ENCODE data around the gene SLC25A3.

SLC25A3 gene

GRCh38 chr12:98579835-98580234 is 13.7 kb upstream of the SLC25A3 start:
- H3K9ac ChIP-seq (ENCODE audit: insufficient read length, low read depth): no peak overlapping the region
- H3K36me3 ChIP-seq (ENCODE audit: insufficient read depth, insufficient read length, low read length): no peaks in the 10 kb centered on the region
- no peaks in the 10 kb centered on the region for H3K9me3 ChIP-seq (ENCODE audit: insufficient read depth, low read length)
- TF ChIP-seq YY1 (IDR thresholded peaks at IDR 0.05; ENCODE audit: insufficient read depth, insufficient read length): no peak
- no peak for TF ChIP-seq ZNF274 (IDR thresholded peaks at IDR 0.05; ENCODE audit: low read depth, low read length)
- no peak for TF ChIP-seq SUZ12 (IDR thresholded peaks at IDR 0.05; ENCODE audit: extremely low read depth, insufficient read depth, insufficient read length)
- H3K4me3 ChIP-seq (ENCODE audit: insufficient read length, low read depth): no peak overlapping the region
- no peak for DNase-seq (ENCODE audit: low read depth, low spot score)
- no peaks in the 10 kb centered on the region for H3K27me3 ChIP-seq (ENCODE audit: insufficient read depth, insufficient read length)
- no peaks in the 10 kb centered on the region for H3K4me1 ChIP-seq (ENCODE audit: insufficient read depth, insufficient read length)

GRCh38 chr12:98580695-98581094 is 12.8 kb upstream of the SLC25A3 start:
- Histone ChIP-seq H3K4me3 (ENCODE audit: insufficient read length, low read depth) (no peak overlapping the region), H3K4me1 (ENCODE audit: insufficient read depth, insufficient read length) (no peaks in the 10 kb centered on the region), H3K27me3 (ENCODE audit: insufficient read depth, insufficient read length) (no peaks in the 10 kb centered on the region), H3K9me3 (ENCODE audit: insufficient read depth, low read length) (no peaks in the 10 kb centered on the region), H3K36me3 (ENCODE audit: insufficient read depth, insufficient read length, low read length) (no peaks in the 10 kb centered on the region), H3K9ac (ENCODE audit: insufficient read length, low read depth) (no peak overlapping the region)
- TF ChIP-seq SUZ12 (IDR thresholded peaks at IDR 0.05; ENCODE audit: extremely low read depth, insufficient read depth, insufficient read length): no peak
- no peak for TF ChIP-seq YY1 (IDR thresholded peaks at IDR 0.05; ENCODE audit: insufficient read depth, insufficient read length)
- no peak for TF ChIP-seq ZNF274 (IDR thresholded peaks at IDR 0.05; ENCODE audit: low read depth, low read length)
- no peak for DNase-seq (ENCODE audit: low read depth, low spot score)

GRCh38 chr12:98581101-98581500 is 12.4 kb upstream of the SLC25A3 start:
- no peak for TF ChIP-seq YY1 (IDR thresholded peaks at IDR 0.05; ENCODE audit: insufficient read depth, insufficient read length)
- TF ChIP-seq ZNF274 (IDR thresholded peaks at IDR 0.05; ENCODE audit: low read depth, low read length): no peak
- no peak for TF ChIP-seq SUZ12 (IDR thresholded peaks at IDR 0.05; ENCODE audit: extremely low read depth, insufficient read depth, insufficient read length)
- Histone ChIP-seq H3K36me3 (ENCODE audit: insufficient read depth, insufficient read length, low read length) (no peaks in the 10 kb centered on the region), H3K9ac (ENCODE audit: insufficient read length, low read depth) (no peak overlapping the region), H3K9me3 (ENCODE audit: insufficient read depth, low read length) (no peaks in the 10 kb centered on the region), H3K4me3 (ENCODE audit: insufficient read length, low read depth) (no peak overlapping the region), H3K4me1 (ENCODE audit: insufficient read depth, insufficient read length) (no peaks in the 10 kb centered on the region), H3K27me3 (ENCODE audit: insufficient read depth, insufficient read length) (no peaks in the 10 kb centered on the region)
- no peak for DNase-seq (ENCODE audit: low read depth, low spot score)

- Histone ChIP-seq H3K9me3 (ENCODE audit: insufficient read depth, low read length) (no peaks in the 10 kb centered on the region), H3K9ac (ENCODE audit: insufficient read length, low read depth) (no peak overlapping the region), H3K4me3 (ENCODE audit: insufficient read length, low read depth) (no peak overlapping the region), H3K27me3 (ENCODE audit: insufficient read depth, insufficient read length) (no peaks in the 10 kb centered on the region), H3K4me1 (ENCODE audit: insufficient read depth, insufficient read length) (no peaks in the 10 kb centered on the region), H3K36me3 (ENCODE audit: insufficient read depth, insufficient read length, low read length) (no peaks in the 10 kb centered on the region)
- TF ChIP-seq YY1 (IDR thresholded peaks at IDR 0.05; ENCODE audit: insufficient read depth, insufficient read length): no peak
- no peak for TF ChIP-seq ZNF274 (IDR thresholded peaks at IDR 0.05; ENCODE audit: low read depth, low read length)
- TF ChIP-seq SUZ12 (IDR thresholded peaks at IDR 0.05; ENCODE audit: extremely low read depth, insufficient read depth, insufficient read length): no peak
- DNase-seq (ENCODE audit: low read depth, low spot score): no peak
These were observed 11.4 kb upstream of the SLC25A3 start for GRCh38 chr12:98582093-98582492.

GRCh38 chr12:98587084-98587483 is 6.4 kb upstream of the SLC25A3 start:
- Histone ChIP-seq H3K36me3 (ENCODE audit: insufficient read depth, insufficient read length, low read length) (no peaks in the 10 kb centered on the region), H3K4me1 (ENCODE audit: insufficient read depth, insufficient read length) (no peaks in the 10 kb centered on the region), H3K9me3 (ENCODE audit: insufficient read depth, low read length) (no peaks in the 10 kb centered on the region), H3K4me3 (ENCODE audit: insufficient read length, low read depth) (no peak overlapping the region), H3K9ac (ENCODE audit: insufficient read length, low read depth) (no peak overlapping the region), H3K27me3 (ENCODE audit: insufficient read depth, insufficient read length) (no peaks in the 10 kb centered on the region)
- TF ChIP-seq SUZ12 (IDR thresholded peaks at IDR 0.05; ENCODE audit: extremely low read depth, insufficient read depth, insufficient read length): no peak
- no peak for TF ChIP-seq YY1 (IDR thresholded peaks at IDR 0.05; ENCODE audit: insufficient read depth, insufficient read length)
- no peak for TF ChIP-seq ZNF274 (IDR thresholded peaks at IDR 0.05; ENCODE audit: low read depth, low read length)
- no peak for DNase-seq (ENCODE audit: low read depth, low spot score)

- H3K4me3 ChIP-seq (ENCODE audit: insufficient read length, low read depth): no peak overlapping the region
- no peak for DNase-seq (ENCODE audit: low read depth, low spot score)
- H3K4me1 ChIP-seq (ENCODE audit: insufficient read depth, insufficient read length): no peaks in the 10 kb centered on the region
- no peak for TF ChIP-seq SUZ12 (IDR thresholded peaks at IDR 0.05; ENCODE audit: extremely low read depth, insufficient read depth, insufficient read length)
- TF ChIP-seq ZNF274 (IDR thresholded peaks at IDR 0.05; ENCODE audit: low read depth, low read length): no peak
- no peak for TF ChIP-seq YY1 (IDR thresholded peaks at IDR 0.05; ENCODE audit: insufficient read depth, insufficient read length)
- peaks cover 24% of the 10 kb centered on the region for H3K36me3 ChIP-seq (ENCODE audit: insufficient read depth, insufficient read length, low read length)
- H3K9me3 ChIP-seq (ENCODE audit: insufficient read depth, low read length): no peaks in the 10 kb centered on the region
- H3K27me3 ChIP-seq (ENCODE audit: insufficient read depth, insufficient read length): no peaks in the 10 kb centered on the region
- H3K9ac ChIP-seq (ENCODE audit: insufficient read length, low read depth): no peak overlapping the region
These were observed 2.3 kb upstream of the SLC25A3 start for GRCh38 chr12:98591209-98591608.

GRCh38 chr12:98592825-98593322 is 612 bp upstream of the SLC25A3 start:
- H3K9ac ChIP-seq (ENCODE audit: insufficient read length, low read depth): peak overlapping the region; percentile 14
- H3K36me3 ChIP-seq (ENCODE audit: insufficient read depth, insufficient read length, low read length): peaks cover 41% of the 10 kb centered on the region
- H3K4me3 ChIP-seq (ENCODE audit: insufficient read length, low read depth): peak overlapping the region; percentile 3
- DNase-seq (ENCODE audit: low read depth, low spot score): no peak
- no peaks in the 10 kb centered on the region for H3K4me1 ChIP-seq (ENCODE audit: insufficient read depth, insufficient read length)
- TF ChIP-seq YY1 (IDR thresholded peaks at IDR 0.05; ENCODE audit: insufficient read depth, insufficient read length): no peak
- no peak for TF ChIP-seq ZNF274 (IDR thresholded peaks at IDR 0.05; ENCODE audit: low read depth, low read length)
- TF ChIP-seq SUZ12 (IDR thresholded peaks at IDR 0.05; ENCODE audit: extremely low read depth, insufficient read depth, insufficient read length): no peak
- H3K9me3 ChIP-seq (ENCODE audit: insufficient read depth, low read length): no peaks in the 10 kb centered on the region
- no peaks in the 10 kb centered on the region for H3K27me3 ChIP-seq (ENCODE audit: insufficient read depth, insufficient read length)

Data from NT2/D1 (cell line).